WI38 (cell line): ENCODE measurements around the gene SLC25A28.

Source experiments
- H3K4me3 ChIP-seq: 2 replicates; pipeline ENCODE4 v1.5.1; 2011; ENCODE audit warnings: low read depth, mild to moderate bottlenecking, control low read depth, low read length
- CTCF ChIP-seq: IDR thresholded peaks from 2 replicates; pipeline ENCODE4 v1.5.1; 2012; ENCODE audit warnings: low read depth, mild to moderate bottlenecking, control low read depth, low read length

The SLC25A28 gene

DNA sequence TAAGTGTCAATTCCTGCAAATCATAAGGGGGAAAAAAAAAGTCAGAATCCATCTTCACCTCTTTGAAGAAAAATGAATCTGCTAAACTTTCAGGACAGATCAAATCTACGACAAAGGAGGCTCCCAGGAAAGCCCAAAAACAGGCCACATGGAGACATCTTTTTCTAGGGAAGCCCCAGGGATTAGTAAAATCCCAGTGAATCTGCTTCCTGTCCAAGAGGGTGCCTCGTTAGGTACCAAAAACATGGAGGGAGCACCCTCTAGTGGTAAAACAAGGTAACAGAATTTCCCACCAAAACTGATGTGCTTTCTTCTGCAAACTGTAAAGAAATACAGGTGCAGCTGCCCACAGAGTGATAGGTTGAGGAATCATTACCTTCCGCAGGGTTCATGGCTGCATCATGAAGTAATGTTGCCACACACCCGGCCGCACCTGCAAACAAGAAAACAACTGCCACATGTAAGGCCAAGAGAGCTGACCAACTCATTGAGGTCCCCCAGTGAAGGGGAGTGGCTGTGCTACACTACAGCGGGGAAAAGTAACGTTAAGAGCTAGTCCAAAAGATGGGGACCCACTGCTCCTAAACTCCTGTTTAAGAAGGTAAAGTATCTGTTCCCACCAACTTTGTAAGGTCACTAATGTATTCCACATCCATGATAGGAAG lies 7.9 kb downstream of the SLC25A28 start:
- TF ChIP-seq CTCF = peak; percentile 68

DNA sequence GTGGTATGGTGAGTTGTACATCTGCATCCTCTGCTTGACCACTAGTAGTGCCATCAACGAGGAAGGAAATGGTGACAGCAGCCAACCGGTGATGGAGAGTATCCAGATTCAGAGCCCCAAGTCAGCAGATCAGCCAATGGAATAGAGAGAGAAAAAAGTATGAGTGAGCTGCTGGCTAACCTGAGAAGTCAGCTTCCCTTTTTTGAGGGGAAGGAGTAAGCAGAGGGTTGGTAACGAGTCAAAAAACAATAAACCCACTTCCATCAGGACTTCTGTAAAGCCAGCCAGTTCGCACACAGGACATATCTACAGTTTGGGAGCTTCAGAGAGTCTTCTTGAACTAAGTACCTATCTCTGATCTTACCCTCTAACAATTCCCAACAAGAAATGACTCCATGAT lies 8.9 kb downstream of the SLC25A28 start:
- TF ChIP-seq CTCF = no peak
- no peak overlapping the region for H3K4me3 ChIP-seq

More for the DNA sequence above, 7.9 kb downstream of the SLC25A28 start:
- no peak overlapping the region for H3K4me3 ChIP-seq

DNA sequence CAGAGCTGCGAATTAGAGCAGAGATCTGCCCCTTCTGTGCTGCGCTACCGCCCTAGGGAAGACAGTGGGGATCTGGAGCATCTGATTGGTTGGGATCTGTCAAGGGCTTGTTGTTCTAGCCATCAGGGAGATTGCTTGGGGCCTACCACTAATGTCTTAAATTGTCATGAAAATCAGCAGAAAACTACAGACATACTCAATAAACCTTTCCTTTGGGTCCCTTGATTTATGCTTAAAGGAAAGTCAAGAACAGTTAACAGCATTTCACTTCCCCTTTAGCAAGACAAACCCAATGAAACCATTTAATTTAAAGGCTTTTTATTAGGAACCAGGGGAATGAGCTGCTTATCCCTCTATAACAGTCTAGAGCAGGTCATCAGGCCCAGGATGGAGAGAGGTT lies 10.0 kb downstream of the SLC25A28 start:
- TF ChIP-seq CTCF = no peak
- no peak overlapping the region for H3K4me3 ChIP-seq

DNA sequence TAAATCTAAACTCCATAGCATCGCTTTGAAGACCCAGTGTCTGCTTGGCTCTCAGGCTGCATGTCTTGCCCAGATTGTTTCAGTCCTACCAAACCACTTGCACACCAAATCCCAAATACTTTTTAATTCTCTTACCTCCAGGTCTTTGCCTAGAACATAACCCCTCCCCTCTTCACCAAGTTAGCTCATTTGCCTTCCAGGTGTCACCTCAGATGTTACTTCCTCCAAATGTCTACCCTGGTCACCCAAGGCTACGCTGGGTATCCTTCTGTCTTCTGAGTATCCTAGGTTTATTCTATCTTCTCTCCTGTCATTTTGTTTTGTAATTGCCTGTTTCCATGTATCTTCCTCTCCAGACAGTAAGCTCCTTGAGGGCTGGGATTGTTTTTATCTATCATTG lies 11.1 kb downstream of the SLC25A28 start:
- no peak overlapping the region for H3K4me3 ChIP-seq
- TF ChIP-seq CTCF = no peak

GRCh38 chr10:99605351-99605750 lies 14.9 kb downstream of the SLC25A28 start:
- no peak overlapping the region for H3K4me3 ChIP-seq
- TF ChIP-seq CTCF = no peak

DNA sequence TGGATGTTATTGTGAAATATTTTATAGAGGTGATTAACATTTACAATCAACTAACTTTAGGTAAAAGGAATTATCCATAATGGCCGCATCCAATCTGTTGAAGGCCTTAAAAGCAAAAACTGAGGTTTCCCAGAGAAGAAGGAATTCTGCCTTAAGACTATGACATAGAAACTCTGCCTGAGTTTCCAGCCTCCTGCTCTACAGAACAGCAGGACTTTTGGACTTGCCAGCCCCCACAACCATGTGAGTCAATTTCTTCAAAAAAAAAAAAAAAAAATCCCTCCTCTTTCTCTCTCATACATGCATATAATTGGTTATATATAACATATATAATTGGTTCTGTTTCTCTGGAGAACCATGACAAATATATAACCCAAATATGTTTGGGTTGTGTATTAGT lies 15.4 kb downstream of the SLC25A28 start:
- no peak for TF ChIP-seq CTCF
- H3K4me3 ChIP-seq = no peak overlapping the region

DNA sequence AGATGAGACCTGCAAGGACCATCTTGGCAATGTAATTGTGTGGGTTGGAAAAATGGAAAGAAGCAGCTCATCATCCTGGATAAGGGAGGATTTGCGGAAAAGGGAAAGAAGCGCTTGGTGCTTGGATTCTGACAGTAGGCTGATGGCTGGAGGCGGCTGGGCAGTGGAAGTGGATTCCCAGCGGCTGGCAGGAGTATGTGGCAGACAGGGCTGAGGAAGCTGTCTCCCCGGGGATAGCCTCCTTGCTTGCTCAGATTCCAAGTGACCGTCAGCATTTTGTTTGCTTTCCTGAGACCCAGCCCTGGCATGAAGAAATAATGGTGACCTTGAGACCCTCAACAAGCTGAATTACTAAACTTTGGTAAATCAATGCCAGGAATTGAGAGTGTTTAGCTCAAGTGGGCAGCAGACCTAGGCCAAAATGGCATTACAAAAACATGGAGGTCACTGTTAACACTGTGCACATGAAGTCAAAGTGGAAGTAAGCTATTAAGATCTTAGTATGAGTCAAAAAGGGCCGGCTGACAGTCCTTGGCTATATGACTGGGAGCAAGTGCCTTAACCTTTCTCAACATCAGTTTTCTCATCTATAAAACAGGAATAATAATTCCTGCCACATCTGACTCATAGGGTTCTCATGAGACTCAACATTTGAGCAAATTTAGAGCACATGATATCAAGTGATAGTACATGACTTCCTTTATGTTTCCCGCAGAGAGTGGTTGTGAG lies 21.3 kb downstream of the SLC25A28 start:
- H3K4me3 ChIP-seq = no peak overlapping the region
- no peak for TF ChIP-seq CTCF
